AG04449 (cell line): ENCODE results near the gene SRPK3.

Source experiments
- CTCF ChIA-PET: fragments of 350-600 bp; formaldehyde crosslinking; extraction: SDS; loops from one replicate; lab custom pipeline; 2021; ENCODE audit warnings: antibody characterized with exemption; lab: Yijun Ruan, JAX
- POLR2A ChIA-PET: fragments of 400-600, 350-600 bp; formaldehyde crosslinking; extraction: SDS; loops from one replicate; lab custom pipeline; 2020; ENCODE audit warnings: antibody characterized with exemption, inconsistent platforms; lab: Yijun Ruan, JAX
- DNase-seq: peaks from one replicate; pipeline ENCODE4 v3.0.0-alpha.2; 2010; ENCODE audit warnings: low read depth, low spot score
- H3K4me3 ChIP-seq: 2 replicates; pipeline ENCODE4 v1.5.1; 2011; ENCODE audit warnings: low read depth, mild to moderate bottlenecking, control low read depth, low read length
- CTCF ChIP-seq: IDR thresholded peaks from one replicate; pipeline ENCODE4 v1.5.1; 2011; ENCODE audit warnings: mild to moderate bottlenecking, moderate library complexity, low read length, control low read depth, inconsistent platforms; ENCODE audit not compliant: insufficient read depth; ENCODE audit errors: missing control alignments

The SRPK3 gene

GRCh38 chrX:153778181-153778580, 2.7 kb upstream of the SRPK3 start:
- no peak for DNase-seq
- no peak for TF ChIP-seq CTCF
- CTCF ChIA-PET = interaction anchor here (0.7 kb wide), 1 partner anchor 169 kb away, joined by 3 read pairs; no protein-coding TSS in a partner anchor
- H3K4me3 ChIP-seq = no peak overlapping the region
- POLR2A ChIA-PET = no interaction called here

GRCh38 chrX:153778684-153779101, 2.1 kb upstream of the SRPK3 start:
- POLR2A ChIA-PET = interaction anchor here (0.6 kb wide), 1 partner anchor 14 kb away, joined by 3 read pairs; no protein-coding TSS in a partner anchor
- CTCF ChIA-PET = no interaction called here
- no peak overlapping the region for H3K4me3 ChIP-seq
- no peak for DNase-seq
- no peak for TF ChIP-seq CTCF

- ChIA-PET CTCF (no interaction called here), POLR2A (interaction anchor here (0.9 to 2.5 kb wide), 2 partner anchors 14 kb away, joined by 5 to 7 read pairs; partner anchors contain the start of genes IDH3G and SSR4)
- no peak for DNase-seq
- H3K4me3 ChIP-seq = no peak overlapping the region
- TF ChIP-seq CTCF = no peak
Observed at GRCh38 chrX:153779891-153780677, 757 bp upstream of the SRPK3 start.

GRCh38 chrX:153781428-153782047, 697 bp downstream of the SRPK3 start:
- CTCF ChIA-PET = interaction anchor here (0.8 to 2.1 kb wide), 3 partner anchors 13 to 165 kb away, joined by 3 to 8 read pairs (median 3); partner anchors contain the start of genes IDH3G and SSR4
- POLR2A ChIA-PET = interaction anchor here (0.9 to 2.5 kb wide), 2 partner anchors 13 to 15 kb away, joined by 5 to 7 read pairs; partner anchors contain the start of genes IDH3G and SSR4
- H3K4me3 ChIP-seq = no peak overlapping the region
- TF ChIP-seq CTCF = no peak
- DNase-seq = no peak

- no peak for TF ChIP-seq CTCF
- no peak for DNase-seq
- H3K4me3 ChIP-seq = no peak overlapping the region
- ChIA-PET POLR2A (no interaction called here), CTCF (interaction anchor here (0.9 to 2.1 kb wide), 3 partner anchors 20 to 165 kb away, joined by 3 to 8 read pairs (median 3); no protein-coding TSS in a partner anchor)
Observed at GRCh38 chrX:153782313-153782712, 1.5 kb downstream of the SRPK3 start.

- CTCF ChIA-PET = interaction anchor here (0.9 to 1.0 kb wide), 2 partner anchors 20 to 140 kb away, joined by 3 read pairs; no protein-coding TSS in a partner anchor
- POLR2A ChIA-PET = no interaction called here
Observed at GRCh38 chrX:153782871-153783270, 2.0 kb downstream of the SRPK3 start.

More at GRCh38 chrX:153782871-153783270, 2.0 kb downstream of the SRPK3 start:
- DNase-seq = no peak
- H3K4me3 ChIP-seq = no peak overlapping the region
- TF ChIP-seq CTCF = no peak
